SK-N-SH (cell line): Measurements from ENCODE around the gene SPECC1L. TPM values are rescaled to one million over a fixed set of nuclear protein-coding genes. Genes with fewer than 3 reads are reported as not detected.

Experiments used
- CTCF ChIA-PET: fragments of 300-600, 350-600 bp; formaldehyde crosslinking; extraction: SDS; loops from one replicate; lab custom pipeline; 2021; lab: Yijun Ruan, JAX
- POLR2A ChIA-PET: fragments of 350-600 bp; sonication (Branson Sonifier 250); formaldehyde crosslinking; extraction: SDS; loops from one replicate; lab custom pipeline; 2020; ENCODE audit warnings: antibody characterized with exemption, inconsistent platforms; lab: Yijun Ruan, JAX
- DNase-seq: peaks from one replicate; pipeline ENCODE4 v3.0.0; 2012
- H2AFZ ChIP-seq: fragments of 200-600 bp; sonication (generic); 2 replicates; pipeline ENCODE4 v1.8.1; 2016; ENCODE audit warnings: antibody characterized with exemption, mild to moderate bottlenecking, low read depth
- H3F3A ChIP-seq: fragments of 200-600 bp; sonication (generic); replicated peaks from 2 replicates; pipeline ENCODE3; 2016; ENCODE audit warnings: antibody characterized with exemption, mild to moderate bottlenecking; ENCODE audit not compliant: insufficient read depth
- H3K27ac ChIP-seq, 2 experiments: fragments of 200-500 bp in 1 of 2; fragments of 200-600 bp in 1 of 2; sonication (Bioruptor generic) in 1 of 2; sonication (generic), shearing (Covaris generic) in 1 of 2; 2 replicates each; pipeline versions ENCODE4 v1.5.1 to v1.6.1; 2014 to 2016; ENCODE audit warnings: low read depth in 2 of 2, inconsistent platforms in 1 of 2, low read length in 1 of 2, mild to moderate bottlenecking in 1 of 2, mixed read lengths in 1 of 2
- H3K27me3 ChIP-seq: fragments of 200-600 bp; sonication (generic), shearing (Covaris generic); 2 replicates; pipeline ENCODE4 v1.6.1; 2016; ENCODE audit warnings: mixed run types; ENCODE audit not compliant: insufficient read depth
- H3K36me3 ChIP-seq, 2 experiments: fragments of 200-500 bp in 1 of 2; fragments of 200-600 bp in 1 of 2; sonication (Bioruptor generic) in 1 of 2; sonication (generic) in 1 of 2; replicated peaks in 1 of 2; 2 replicates each; pipeline versions ENCODE3 to v1.5.1; 2014 to 2016; ENCODE audit warnings: low read length in 1 of 2, mild to moderate bottlenecking in 1 of 2; ENCODE audit not compliant: insufficient read depth in 2 of 2, control insufficient read depth in 1 of 2
- H3K4me1 ChIP-seq, 2 experiments: fragments of 200-500 bp in 1 of 2; fragments of 200-600 bp in 1 of 2; sonication (Bioruptor generic) in 1 of 2; sonication (generic), shearing (Covaris generic) in 1 of 2; 2 replicates each; pipeline versions ENCODE4 v1.5.1 to v1.6.1; 2014 to 2016; ENCODE audit warnings: low read depth in 1 of 2, low read length in 1 of 2, mixed run types in 1 of 2; ENCODE audit not compliant: insufficient read depth in 2 of 2, control insufficient read depth in 1 of 2
- H3K4me2 ChIP-seq: fragments of 200-600 bp; sonication (generic), shearing (Covaris generic); 2 replicates; pipeline ENCODE4 v1.6.1; 2017; ENCODE audit warnings: mixed run types
- H3K4me3 ChIP-seq, 2 experiments: fragments of 200-500 bp in 1 of 2; fragments of 200-600 bp in 1 of 2; sonication (Bioruptor generic) in 1 of 2; sonication (generic), shearing (Covaris generic) in 1 of 2; 2 replicates each; pipeline versions ENCODE4 v1.5.1 to v1.8.1; 2014 to 2016; ENCODE audit warnings: low read depth in 2 of 2, inconsistent platforms in 1 of 2, low read length in 1 of 2, mild to moderate bottlenecking in 1 of 2, mixed read lengths in 1 of 2, moderate library complexity in 1 of 2
- H3K79me2 ChIP-seq: fragments of 200-600 bp; sonication (generic); 2 replicates; pipeline ENCODE4 v1.8.1; 2017; ENCODE audit warnings: mild to moderate bottlenecking; ENCODE audit not compliant: insufficient read depth
- H3K9ac ChIP-seq: fragments of 200-600 bp; sonication (generic); 2 replicates; pipeline ENCODE4 v1.6.1; 2017; ENCODE audit warnings: mixed run types
- H3K9me2 ChIP-seq: fragments of 200-600 bp; sonication (generic); 2 replicates; pipeline ENCODE4 v1.6.1; 2017; ENCODE audit warnings: mixed run types
- H3K9me3 ChIP-seq: fragments of 200-600 bp; sonication (generic); 2 replicates; pipeline ENCODE4 v1.6.1; 2017; ENCODE audit warnings: mixed run types, mild to moderate bottlenecking, moderate library complexity
- H4K20me1 ChIP-seq: fragments of 200-600 bp; sonication (generic); 2 replicates; pipeline ENCODE4 v1.6.1; 2017; ENCODE audit warnings: mild to moderate bottlenecking, mixed run types; ENCODE audit not compliant: insufficient read depth
- EP300 ChIP-seq, 2 experiments: IDR thresholded peaks; 2 replicates each; pipeline versions ENCODE4 v1.4.0 to v1.6.1; 2012; ENCODE audit warnings: borderline replicate concordance in 1 of 2, low read depth in 1 of 2, low read length in 1 of 2
- FOXJ3 ChIP-seq: sonication (generic); formaldehyde crosslinking; IDR thresholded peaks from 2 replicates; pipeline ENCODE4 v1.5.1; 2020; ENCODE audit warnings: mild to moderate bottlenecking, missing genetic modification reagents
- GATA2 ChIP-seq: sonication (generic); formaldehyde crosslinking; IDR thresholded peaks from 2 replicates; pipeline ENCODE4 v1.5.0; 2020; ENCODE audit warnings: mild to moderate bottlenecking, missing genetic modification reagents
- IRF3 ChIP-seq: fragments of 150-350 bp; IDR thresholded peaks from 2 replicates; pipeline ENCODE4 v1.6.1; 2016; ENCODE audit warnings: mild to moderate bottlenecking, low read depth, low read length
- MXI1 ChIP-seq: IDR thresholded peaks from 2 replicates; pipeline ENCODE4 v1.6.1; 2012; ENCODE audit warnings: mild to moderate bottlenecking, low read depth, low read length, improper control_type of control experiment
- NFIC ChIP-seq: IDR thresholded peaks from 2 replicates; pipeline ENCODE4 v1.4.0; 2012; ENCODE audit warnings: borderline replicate concordance
- NRF1 ChIP-seq: IDR thresholded peaks from 2 replicates; pipeline ENCODE4 v1.6.1; 2012; ENCODE audit warnings: low read depth, mild to moderate bottlenecking, low read length
- PBX3 ChIP-seq: IDR thresholded peaks from 2 replicates; pipeline ENCODE4; 2012
- RAD21 ChIP-seq: IDR thresholded peaks from 2 replicates; pipeline ENCODE4 v1.6.1; 2012; ENCODE audit warnings: mild to moderate bottlenecking, low read length
- REST ChIP-seq: IDR thresholded peaks from 2 replicates; pipeline ENCODE4 v1.6.1; 2012; ENCODE audit warnings: mild to moderate bottlenecking, low read depth, low read length, moderate library complexity
- RFX5 ChIP-seq: IDR thresholded peaks from 2 replicates; pipeline ENCODE4 v1.6.1; 2012; ENCODE audit warnings: mild to moderate bottlenecking, improper control_type of control experiment, low read length
- RXRA ChIP-seq: IDR thresholded peaks from 2 replicates; pipeline ENCODE4 v1.4.0; 2012; ENCODE audit warnings: low read depth, mild to moderate bottlenecking, borderline replicate concordance
- SIN3A ChIP-seq: IDR thresholded peaks from 2 replicates; pipeline ENCODE4 v1.6.1; 2012; ENCODE audit warnings: low read depth, mild to moderate bottlenecking, low read length, moderate library complexity, borderline replicate concordance
- TEAD4 ChIP-seq: IDR thresholded peaks from 2 replicates; pipeline ENCODE4 v1.4.0; 2012; ENCODE audit warnings: mild to moderate bottlenecking, borderline replicate concordance; ENCODE audit not compliant: insufficient read depth
- USF1 ChIP-seq: IDR thresholded peaks from 2 replicates; pipeline ENCODE4 v1.4.0; 2012; ENCODE audit warnings: low read depth, borderline replicate concordance
- WGBS: methylation state at CpG from one replicate; pipeline ENCODE4 v1.1.6; 2017; ENCODE audit warnings: low lambda C conversion rate; 5-methylcytosine and 5-hydroxymethylcytosine counted together
- polyA plus RNA-seq, 3 experiments: library from polyadenylated mRNA; depleted of rRNA; stranded (reverse); fragments of >200 nt; gene quantifications; 2 replicates each; pipeline ENCODE4 v1.2.3, GENCODE V29; 2012

Gene SPECC1L
- polyA plus RNA-seq, 1 of the 3 experiments (the other 2 are of a cell fraction): 22.9 TPM

GRCh38 chr22:24407278-24407665 is 136.6 kb downstream of the SPECC1L start:
- H3K9ac ChIP-seq: no peak overlapping the region
- peaks cover 50% of the 10 kb centered on the region for H3K79me2 ChIP-seq
- peaks cover 4% of the 10 kb centered on the region for H3F3A ChIP-seq
- peak; percentile 73 for DNase-seq
- H3K9me3 ChIP-seq: no peaks in the 10 kb centered on the region
- H2AFZ ChIP-seq: no peak overlapping the region
- peaks cover 12% of the 10 kb centered on the region for H4K20me1 ChIP-seq
- WGBS: 95% methylated on average over 13 of the region's 15 CpGs
- ChIA-PET POLR2A (interaction anchor here (0.7 to 3.1 kb wide), 8 partner anchors 9 to 85 kb away, joined by 3 to 16 read pairs (median 8); partner anchors contain the start of gene ADORA2A), CTCF (interaction anchor here (0.8 to 6.9 kb wide), 9 partner anchors 10 to 120 kb away, joined by 3 to 42 read pairs (median 3); no protein-coding TSS in a partner anchor)
- no peaks in the 10 kb centered on the region for H3K27me3 ChIP-seq
- peaks cover 18 to 24% of the 10 kb centered on the region in 2 experiments for H3K36me3 ChIP-seq
- no peaks in the 10 kb centered on the region for H3K9me2 ChIP-seq
- H3K4me1 ChIP-seq: peaks cover 18 to 70% of the 10 kb centered on the region in 2 experiments
- H3K4me2 ChIP-seq: no peak overlapping the region
- no peak overlapping the region for H3K4me3 ChIP-seq
- TF ChIP-seq GATA2 (CRISPR knock-in tag) (peak; percentile 25; the same call in 1 of the 2 replicates), REST (no peak), RAD21 (0 out of 2 replicates have a peak, but pooled peaks have one; percentile 16), FOXJ3 (peak; percentile 89), MXI1 (no peak), EP300 (IDR thresholded peaks at IDR 0.05; ENCODE audit: borderline replicate concordance in 1 of 2, low read depth in 1 of 2, low read length in 1 of 2) (peak in 1 of 2 experiments; percentile 56; a peak in 1 of 4 replicates)
- TF ChIP-seq, all 33 proteins: peak for 4
- peak overlapping the region in 1 of 2 experiments; percentile 96; a peak in 2 of 4 replicates for H3K27ac ChIP-seq

- H3K9me3 ChIP-seq: no peaks in the 10 kb centered on the region
- H3K4me1 ChIP-seq: peaks cover 13 to 65% of the 10 kb centered on the region in 2 experiments
- no peak overlapping the region for H3K9ac ChIP-seq
- no peaks in the 10 kb centered on the region for H3K9me2 ChIP-seq
- peaks cover 12% of the 10 kb centered on the region for H4K20me1 ChIP-seq
- ChIA-PET POLR2A (interaction anchor here (0.7 to 3.1 kb wide), 8 partner anchors 9 to 85 kb away, joined by 3 to 16 read pairs (median 8); partner anchors contain the start of gene ADORA2A), CTCF (interaction anchor here (0.8 to 2.4 kb wide), 7 partner anchors 9 to 119 kb away, joined by 3 to 21 read pairs (median 4); no protein-coding TSS in a partner anchor)
- peaks cover 48% of the 10 kb centered on the region for H3K79me2 ChIP-seq
- no peak overlapping the region for H3K4me2 ChIP-seq
- peaks cover 2% of the 10 kb centered on the region for H3F3A ChIP-seq
- H3K4me3 ChIP-seq: no peak overlapping the region
- no peaks in the 10 kb centered on the region for H3K27me3 ChIP-seq
- H3K27ac ChIP-seq: peak overlapping the region in 1 of 2 experiments; percentile 96; a peak in 2 of 4 replicates
- peaks cover 18 to 28% of the 10 kb centered on the region in 2 experiments for H3K36me3 ChIP-seq
- no peak overlapping the region for H2AFZ ChIP-seq
- TF ChIP-seq IRF3 (no peak), MXI1 (no peak), NRF1 (no peak), RFX5 (no peak), NFIC (no peak), PBX3 (no peak), RXRA (no peak), TEAD4 (no peak), SIN3A (no peak), USF1 (no peak)
- 100% methylated on average over 4 of the region's 4 CpGs for WGBS
- DNase-seq: peak; percentile 19
Observed at GRCh38 chr22:24407884-24408283, 137.3 kb downstream of the SPECC1L start.
